T-helper 2 cell treated with Interferon-gamma antibody and Interleukin-4, amounts not matched to agents 100 ng/mL and 5 ng/mL, for 36 hours (primary cell): Measurements from ENCODE around the gene BEGAIN. TPM values are rescaled to one million over a fixed set of nuclear protein-coding genes. Genes with fewer than 3 reads are reported as not detected.

Source experiments
- intact Hi-C: fragments of 100-400 bp; cut with micrococcal nuclease; formaldehyde crosslinking; loops from one replicate; pipeline ENCODE4 v1.15.1; 2023
- total RNA-seq: library from RNA; stranded (reverse); gene quantifications from 2 replicates; pipeline ENCODE4 v1.2.3, GENCODE V29; 2022

The BEGAIN gene
- total RNA-seq, 1 donor from 2014 or later, result 2.2 TPM

DNA sequence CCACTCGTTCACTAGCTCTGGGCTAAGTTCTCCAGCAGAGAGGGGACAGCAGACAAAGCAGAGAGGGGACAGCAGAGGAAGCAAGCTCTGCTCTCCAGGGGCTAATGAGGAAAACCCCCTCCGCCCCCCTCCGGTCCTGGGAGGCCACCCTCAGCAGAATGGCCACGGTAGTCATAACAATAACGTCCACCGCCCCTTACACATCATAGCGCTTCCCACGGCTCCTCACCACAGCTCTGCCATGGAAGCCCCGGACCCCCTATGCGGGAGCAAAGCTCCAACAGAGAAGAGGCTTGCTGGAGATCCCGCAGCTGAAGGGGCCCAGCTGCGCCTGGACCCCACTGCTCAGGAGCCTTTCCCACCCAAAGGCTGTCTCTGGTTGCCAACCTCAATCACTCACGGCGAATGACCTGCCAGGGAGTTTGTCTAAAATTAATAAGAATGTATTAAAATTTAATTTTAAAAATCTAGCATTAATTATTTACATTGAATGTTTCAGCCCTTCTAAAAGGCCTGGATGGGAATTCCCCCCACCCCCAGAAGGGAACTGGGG lies 17.4 kb downstream of the BEGAIN start:
- intact Hi-C loops, result no loop called here

GRCh38 chr14:100568998-100569733 lies 18.1 kb downstream of the BEGAIN start:
- intact Hi-C loops, result no loop called here

- intact Hi-C loops, result no loop called here
These were observed 18.8 kb downstream of the BEGAIN start for GRCh38 chr14:100568164-100568997.

- intact Hi-C loops, result no loop called here
These were observed 19.4 kb downstream of the BEGAIN start for GRCh38 chr14:100567877-100568163.

DNA sequence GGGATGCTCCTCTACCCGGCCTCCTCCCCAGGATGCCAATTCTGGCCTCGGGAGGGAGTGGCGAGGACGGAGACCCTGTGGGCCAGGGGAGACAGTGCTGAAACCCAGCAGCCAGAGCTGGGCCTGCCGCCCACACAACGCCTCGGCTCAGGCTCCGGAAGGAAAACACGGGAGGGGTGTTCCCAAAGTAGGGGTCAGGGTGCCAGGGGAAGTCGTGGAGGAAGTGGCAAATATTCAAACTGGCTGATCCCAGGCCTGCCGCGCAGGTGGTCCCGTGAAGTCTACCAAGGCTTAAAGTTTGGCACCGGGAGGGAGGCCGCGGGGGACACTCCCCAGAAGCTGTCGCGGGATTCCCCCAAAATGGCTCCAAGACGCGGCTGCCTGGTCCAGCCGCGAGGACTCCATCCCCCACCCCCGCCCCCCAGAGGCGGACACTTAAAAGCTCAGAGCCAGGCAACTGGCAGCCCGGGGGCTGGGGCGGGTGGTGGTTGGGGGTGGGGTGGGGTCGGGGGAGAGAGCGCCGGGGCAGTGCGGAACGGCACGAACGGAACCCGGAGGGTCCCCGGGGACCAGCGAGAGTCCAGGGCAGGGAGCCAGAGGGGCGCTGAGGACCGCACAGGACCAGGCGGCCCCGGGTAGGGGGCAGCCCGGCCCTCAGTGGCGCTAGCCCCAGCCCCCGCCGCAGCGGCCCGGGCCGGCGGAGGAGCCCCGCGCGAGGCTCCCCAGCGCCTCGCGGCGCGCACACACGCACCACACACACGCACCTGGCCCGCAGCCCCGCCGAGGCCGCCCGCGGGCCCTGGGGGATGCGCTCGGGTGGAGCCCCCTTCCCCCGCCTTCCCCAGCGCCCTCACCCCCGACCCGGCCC lies 20.0 kb downstream of the BEGAIN start:
- intact Hi-C loops, result no loop called here

GRCh38 chr14:100566586-100566985 lies 20.6 kb downstream of the BEGAIN start:
- intact Hi-C loops, result no loop called here

DNA sequence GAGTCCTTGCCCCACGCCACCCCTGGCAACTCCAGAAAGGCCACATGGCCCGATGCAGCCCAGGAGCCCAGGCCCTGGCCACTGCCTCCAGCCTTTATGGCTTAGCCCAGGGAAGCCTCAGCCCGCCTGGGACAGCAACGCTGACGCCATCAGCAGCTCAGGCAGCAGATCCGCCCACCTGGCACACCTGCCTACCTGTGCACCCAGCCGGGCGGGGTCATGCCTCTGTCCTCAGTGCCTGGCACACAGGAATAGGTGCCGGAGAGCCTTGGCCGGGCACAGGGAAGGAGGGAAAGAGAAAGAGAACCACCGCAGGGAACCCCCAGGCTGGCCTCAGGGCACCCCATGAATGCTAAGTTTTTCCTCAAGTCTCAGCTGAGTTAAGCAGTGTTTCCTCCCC lies 21.1 kb downstream of the BEGAIN start:
- intact Hi-C loops, result no loop called here

- intact Hi-C loops, result no loop called here
These were observed 21.6 kb downstream of the BEGAIN start for GRCh38 chr14:100565650-100566049.

GRCh38 chr14:100564512-100564911 lies 22.7 kb downstream of the BEGAIN start:
- intact Hi-C loops, result no loop called here

DNA sequence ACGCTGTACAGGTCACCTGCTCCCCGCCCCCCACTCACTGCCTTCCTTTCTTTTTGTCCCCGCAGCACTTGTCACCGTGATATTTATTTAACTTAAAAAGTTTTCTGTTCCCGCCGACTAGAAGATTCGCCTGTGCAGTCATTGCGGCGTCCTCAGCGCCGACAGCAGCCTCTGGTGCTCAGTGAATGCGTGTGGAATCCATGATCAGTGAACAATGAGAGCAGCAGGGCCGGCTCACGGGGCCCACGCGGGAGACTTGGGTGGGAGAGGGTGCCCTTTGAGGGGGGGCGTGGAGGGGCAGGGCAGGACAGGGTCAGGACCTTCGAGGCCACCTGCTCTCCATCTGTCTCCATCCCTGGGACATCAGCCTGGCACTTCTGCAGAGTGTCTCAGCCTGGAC lies 24.5 kb downstream of the BEGAIN start:
- intact Hi-C loops, result no loop called here

DNA sequence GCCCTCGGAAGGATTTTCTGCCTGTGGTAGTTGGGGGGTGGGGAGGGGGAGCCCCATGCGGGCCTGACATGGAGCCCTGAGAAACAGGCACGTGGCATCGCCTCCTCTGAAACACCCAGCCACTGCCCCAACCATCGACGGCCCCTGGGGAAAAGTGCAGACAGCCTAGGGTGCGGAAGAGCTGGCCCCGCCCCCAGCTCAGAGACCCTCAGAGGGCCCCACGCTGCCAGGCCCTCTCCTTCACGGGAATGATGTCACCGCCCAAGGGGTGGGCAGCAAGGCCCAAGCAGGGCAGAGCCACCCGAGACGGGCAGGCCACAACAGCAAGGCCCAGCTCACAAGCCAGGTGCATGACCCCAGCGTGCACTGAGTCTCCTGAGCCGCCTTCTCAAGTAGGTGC lies 26.2 kb downstream of the BEGAIN start:
- intact Hi-C loops, result no loop called here

DNA sequence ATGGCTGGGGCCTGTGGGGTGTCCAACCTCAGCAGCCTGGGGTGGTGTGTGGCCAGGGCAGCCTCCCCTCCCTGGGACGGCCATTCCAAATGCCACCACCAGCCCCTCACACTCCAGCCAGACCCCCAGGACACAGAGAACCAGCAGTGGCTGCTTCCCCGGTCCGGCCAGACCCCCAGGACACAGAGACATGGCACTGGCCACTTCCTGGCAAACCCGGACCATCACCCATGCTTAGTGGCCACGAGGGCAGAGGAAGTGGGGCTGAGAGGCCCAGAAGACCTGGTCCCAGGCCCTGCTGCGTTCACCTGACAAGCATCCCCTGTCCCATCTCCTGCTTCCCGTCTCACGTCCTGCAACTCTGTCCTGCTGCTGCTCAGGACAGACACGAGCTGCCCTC lies 26.7 kb downstream of the BEGAIN start:
- intact Hi-C loops, result no loop called here

DNA sequence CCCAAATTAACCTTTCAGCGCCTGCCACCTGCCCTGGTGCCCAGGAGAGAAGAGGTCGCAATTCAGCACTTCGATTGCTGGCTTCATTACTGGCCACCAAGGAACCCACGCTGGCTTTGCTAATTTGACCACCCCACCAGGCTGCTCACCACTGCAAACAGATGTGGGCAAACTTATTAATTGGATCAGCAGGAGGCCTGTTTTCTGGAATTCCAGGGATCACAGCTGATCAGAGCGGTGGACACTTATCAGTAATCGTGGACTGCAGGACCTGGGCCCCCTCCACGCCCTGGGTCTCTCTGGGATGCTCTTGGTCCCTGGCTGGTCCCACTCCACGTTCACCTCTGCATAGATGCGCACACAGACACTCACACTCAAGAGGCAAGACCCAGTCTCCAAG lies 27.8 kb downstream of the BEGAIN start:
- intact Hi-C loops, result no loop called here

DNA sequence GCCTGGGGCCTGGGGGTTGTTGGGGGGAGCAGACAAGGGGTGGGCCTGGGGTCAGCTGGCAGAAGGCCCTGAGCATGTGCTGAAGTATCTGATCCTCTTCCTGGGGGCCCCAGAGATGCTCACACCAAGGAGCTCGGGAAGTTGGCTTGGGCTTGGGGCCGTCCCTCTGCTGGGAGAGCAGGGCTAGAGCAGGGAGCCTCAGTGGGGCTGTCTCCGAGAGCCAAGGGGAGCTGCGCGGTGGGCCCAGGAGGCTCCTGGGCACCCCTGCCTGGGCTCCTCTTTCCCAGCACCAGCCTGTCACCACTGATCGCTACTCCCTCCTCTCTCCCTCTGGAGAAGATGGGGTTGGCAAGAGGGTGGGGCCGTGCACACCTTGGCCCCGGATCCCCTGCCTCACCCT lies 28.3 kb downstream of the BEGAIN start:
- intact Hi-C loops, result no loop called here

DNA sequence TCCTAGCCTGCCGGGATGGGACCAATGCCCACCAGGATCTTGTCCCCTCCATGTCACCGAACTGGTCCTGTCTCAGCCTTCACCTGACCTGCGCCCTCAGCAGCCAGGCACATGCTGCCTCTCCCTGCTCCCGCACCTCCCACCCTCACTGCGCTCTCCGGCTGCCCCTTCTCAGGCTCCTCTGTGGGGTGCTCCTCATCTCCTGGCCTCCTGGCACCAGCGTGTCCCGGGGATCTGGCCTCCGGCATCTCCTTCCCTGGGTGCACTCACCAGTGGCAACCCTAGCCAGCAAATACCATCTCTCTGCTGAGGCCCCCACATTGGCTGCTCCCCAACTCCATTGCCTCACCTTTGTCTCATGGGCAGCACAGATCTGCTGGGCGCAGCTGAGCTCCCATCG lies 29.0 kb downstream of the BEGAIN start:
- intact Hi-C loops, result no loop called here

DNA sequence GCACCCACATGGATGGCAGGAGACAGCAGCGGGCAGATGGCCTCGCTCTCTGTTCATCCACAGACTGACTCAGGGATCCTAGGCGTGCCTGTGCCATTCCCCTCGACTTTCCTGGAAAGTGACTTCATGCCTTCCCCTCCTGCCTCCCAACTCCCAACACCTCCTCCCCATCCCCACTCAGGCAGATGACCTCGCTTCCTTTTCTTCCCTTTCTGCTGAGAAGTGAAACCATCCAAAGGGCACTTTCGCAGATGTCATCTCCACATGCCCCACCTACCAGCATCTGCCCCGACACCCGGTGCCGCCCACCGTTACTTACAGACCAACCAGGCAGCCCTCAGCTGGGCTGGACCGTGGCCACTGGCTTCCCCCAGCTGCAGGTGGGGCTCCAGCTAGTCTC lies 29.6 kb downstream of the BEGAIN start:
- intact Hi-C loops, result no loop called here

DNA sequence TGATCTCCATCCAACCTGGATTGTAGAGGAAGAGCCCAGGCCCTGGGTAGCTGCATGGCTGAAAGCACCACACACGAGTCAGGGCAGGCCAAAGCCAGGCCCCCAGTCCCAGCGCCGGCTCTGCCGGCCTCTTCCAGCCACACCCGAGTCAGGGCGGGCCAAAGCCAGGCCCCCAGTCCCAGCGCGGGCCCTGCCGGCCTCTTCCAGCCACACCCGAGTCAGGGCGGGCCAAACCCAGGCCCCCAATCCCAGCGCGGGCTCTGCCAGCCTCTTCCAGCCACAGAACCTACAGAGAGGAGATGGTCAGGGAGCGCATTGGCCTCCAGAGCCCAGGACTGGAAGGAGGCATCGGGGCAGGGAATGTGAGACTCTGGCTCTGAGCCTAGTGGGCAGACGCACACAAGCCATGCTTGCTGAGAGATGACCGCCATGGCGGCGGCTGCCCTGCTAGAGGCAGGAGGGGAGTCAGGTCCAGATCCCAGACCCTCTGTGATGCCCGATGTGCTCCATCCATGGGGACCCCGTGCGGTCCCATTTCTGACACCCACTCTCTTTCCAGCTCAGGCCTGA lies 30.2 kb downstream of the BEGAIN start:
- intact Hi-C loops, result no loop called here

DNA sequence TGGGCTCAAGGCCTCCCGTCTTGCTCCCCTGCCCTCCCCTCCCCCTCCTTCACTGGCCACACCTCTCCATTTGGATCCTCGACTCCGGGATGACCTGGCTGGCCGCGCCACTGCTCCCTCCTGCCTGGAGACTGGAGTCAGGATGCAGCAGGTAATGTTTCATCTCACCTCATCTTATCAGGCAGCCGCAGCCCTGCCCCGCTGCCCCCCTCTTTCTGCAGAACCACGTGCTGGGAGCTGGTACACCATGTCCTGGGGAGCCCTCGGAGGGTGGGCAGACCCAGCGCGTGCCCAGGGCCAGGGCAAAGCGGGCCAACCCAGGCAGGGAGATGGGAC lies 31.1 kb downstream of the BEGAIN start:
- intact Hi-C loops, result no loop called here

GRCh38 chr14:100555436-100556139 lies 31.6 kb downstream of the BEGAIN start:
- intact Hi-C loops, result no loop called here

DNA sequence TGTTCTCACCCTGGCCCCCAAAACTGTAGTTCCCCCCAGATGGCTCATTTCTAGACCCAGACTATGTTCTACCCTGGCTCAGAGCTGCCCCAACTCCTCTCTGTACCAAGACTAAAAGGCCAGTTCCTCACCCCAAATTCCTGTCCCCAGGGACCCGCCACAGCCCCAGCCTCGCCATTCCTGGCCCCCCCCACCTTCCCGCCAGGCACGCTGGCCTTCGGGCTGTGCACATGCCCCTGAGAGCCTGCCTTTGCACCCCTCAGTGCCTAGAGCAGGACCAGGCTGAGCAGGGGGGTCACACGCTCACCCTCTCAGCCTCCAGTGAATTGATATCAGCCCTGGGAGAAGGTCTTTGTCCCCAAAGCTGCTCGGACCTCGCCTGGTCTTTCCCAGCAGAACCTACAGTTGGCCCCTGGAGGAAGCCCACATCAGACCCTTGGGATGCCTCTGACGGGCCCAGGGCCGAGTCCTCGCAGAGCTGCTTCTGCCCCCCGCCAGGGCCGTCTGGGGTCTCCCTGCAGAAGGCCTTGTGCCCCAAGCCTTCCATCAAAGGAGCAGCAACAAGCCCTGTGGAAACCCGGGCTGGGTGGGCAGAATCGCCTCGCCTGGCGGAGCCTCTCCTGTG lies 32.4 kb downstream of the BEGAIN start:
- intact Hi-C loops, result no loop called here
